Psoas muscle (tissue), 8 donors: ENCODE data around the gene TMEM17. TPM values are rescaled to one million over a fixed set of nuclear protein-coding genes. Genes with fewer than 3 reads are reported as not detected.

Experiments used
- ATAC-seq, 4 donors: fragments of 200-7000 bp; cut with Tn5 transposase; one replicate each; pipeline ENCODE4 v1.9.1; 2020; ENCODE audit warnings: moderate library complexity in 3 of 4, mild to moderate bottlenecking in 2 of 4
- DNase-seq, 2 donors: peaks; one replicate each; pipeline ENCODE4 v3.0.0-alpha.2; 2020
- H3K27ac ChIP-seq: fragments of 200-600 bp; one replicate; pipeline ENCODE4 v1.8.0; 2022
- H3K27me3 ChIP-seq, 3 donors: fragments of 200-600 bp in 1 of 3; one replicate each; pipeline versions ENCODE4 v1.6.1 to v1.8.0; 2013 to 2022; ENCODE audit warnings: low read length in 2 of 3, mild to moderate bottlenecking in 2 of 3, moderate library complexity in 1 of 3; ENCODE audit not compliant: insufficient read depth in 3 of 3
- H3K36me3 ChIP-seq, 2 donors: fragments of 200-600 bp in 1 of 2; one replicate each; pipeline versions ENCODE4 v1.6.1 to v1.8.0; 2013 to 2022; ENCODE audit warnings: low read depth in 1 of 2, mild to moderate bottlenecking in 1 of 2, moderate library complexity in 1 of 2; ENCODE audit not compliant: insufficient read depth in 1 of 2
- H3K4me1 ChIP-seq: fragments of 200-600 bp; one replicate; pipeline ENCODE4 v1.8.0; 2022
- H3K4me3 ChIP-seq: fragments of 200-600 bp; one replicate; pipeline ENCODE4 v1.8.0; 2022; ENCODE audit warnings: mild to moderate bottlenecking
- H3K9me3 ChIP-seq: fragments of 200-600 bp; one replicate; pipeline ENCODE4 v1.8.0; 2022
- WGBS, 3 donors: extraction: QIAGEN DNeasy Blood & Tissue Kit; methylation state at CpG; one replicate each; pipeline versions ENCODE4 v1.1.6 to v1.1.7; 2013; 5-methylcytosine and 5-hydroxymethylcytosine counted together
- intact Hi-C, 2 donors: fragments of 100-400 bp; cut with DNase I; formaldehyde crosslinking; loops; one replicate each; pipeline versions ENCODE4 v1.11.0 to v1.14.2; 2022
- polyA plus RNA-seq, 3 donors: library from polyadenylated mRNA; stranded (reverse); fragments of 200-250 nt; gene quantifications; one replicate each; pipeline ENCODE4 v1.2.3, GENCODE V29; 2013
- total RNA-seq, 4 donors: library from RNA; stranded (reverse); fragmentation: NEBNext Ultra II Directional in 2 of 4; extraction: Animal tissue kit (Norgen Biotek cat#: 25700) in 2 of 4; gene quantifications; one replicate each; pipeline versions ENCODE4 v1.2.1 to v1.2.4, GENCODE V29; 2021 to 2023
- TF ChIP-seq, protein P1 (sequence below): fragments of 200-600 bp; IDR thresholded peaks from one replicate; pipeline ENCODE4 v1.8.0; 2022; ENCODE audit warnings: antibody characterized with exemption
- donor health status: healthy with polysubstance abuse.
- donor health status: DM: no; HTN: no; CAD: no; lungs with moderate emphysema.
- donor health status: Bipolar disorder and iron deficiency.
- donor health status: healthy.
- donor health status: DM: yes; HTN: yes; CAD: no.
- donor health status: DM: no; HTN: no; CAD: no.
- donor health status: DM: no; HTN: no; CAD: no.
- donor health status: DM: yes; HTN: yes; CAD: no.

TMEM17 gene
- total and polyA plus RNA-seq, 7 donors: 0.44 to 1.1 (median 0.67) TPM

- H3K4me3 ChIP-seq: no peak overlapping the region
- TF ChIP-seq, protein P1, sequence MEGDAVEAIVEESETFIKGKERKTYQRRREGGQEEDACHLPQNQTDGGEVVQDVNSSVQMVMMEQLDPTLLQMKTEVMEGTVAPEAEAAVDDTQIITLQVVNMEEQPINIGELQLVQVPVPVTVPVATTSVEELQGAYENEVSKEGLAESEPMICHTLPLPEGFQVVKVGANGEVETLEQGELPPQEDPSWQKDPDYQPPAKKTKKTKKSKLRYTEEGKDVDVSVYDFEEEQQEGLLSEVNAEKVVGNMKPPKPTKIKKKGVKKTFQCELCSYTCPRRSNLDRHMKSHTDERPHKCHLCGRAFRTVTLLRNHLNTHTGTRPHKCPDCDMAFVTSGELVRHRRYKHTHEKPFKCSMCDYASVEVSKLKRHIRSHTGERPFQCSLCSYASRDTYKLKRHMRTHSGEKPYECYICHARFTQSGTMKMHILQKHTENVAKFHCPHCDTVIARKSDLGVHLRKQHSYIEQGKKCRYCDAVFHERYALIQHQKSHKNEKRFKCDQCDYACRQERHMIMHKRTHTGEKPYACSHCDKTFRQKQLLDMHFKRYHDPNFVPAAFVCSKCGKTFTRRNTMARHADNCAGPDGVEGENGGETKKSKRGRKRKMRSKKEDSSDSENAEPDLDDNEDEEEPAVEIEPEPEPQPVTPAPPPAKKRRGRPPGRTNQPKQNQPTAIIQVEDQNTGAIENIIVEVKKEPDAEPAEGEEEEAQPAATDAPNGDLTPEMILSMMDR: no peak
- H3K36me3 ChIP-seq: no peaks in the 10 kb centered on the region
- 75 to 90% (median 88%) methylated on average over 4 of the region's 4 CpGs for WGBS, 3 donors
- intact Hi-C loops: no loop called here
- no peaks in the 10 kb centered on the region for H3K27me3 ChIP-seq
- H3K9me3 ChIP-seq: no peaks in the 10 kb centered on the region
- ATAC-seq (no peak), DNase-seq (no peak)
- no peak overlapping the region for H3K27ac ChIP-seq
- H3K4me1 ChIP-seq: peaks cover 6% of the 10 kb centered on the region
Observed at GRCh38 chr2:62501794-62502500, 4.0 kb downstream of the TMEM17 start.

DNA sequence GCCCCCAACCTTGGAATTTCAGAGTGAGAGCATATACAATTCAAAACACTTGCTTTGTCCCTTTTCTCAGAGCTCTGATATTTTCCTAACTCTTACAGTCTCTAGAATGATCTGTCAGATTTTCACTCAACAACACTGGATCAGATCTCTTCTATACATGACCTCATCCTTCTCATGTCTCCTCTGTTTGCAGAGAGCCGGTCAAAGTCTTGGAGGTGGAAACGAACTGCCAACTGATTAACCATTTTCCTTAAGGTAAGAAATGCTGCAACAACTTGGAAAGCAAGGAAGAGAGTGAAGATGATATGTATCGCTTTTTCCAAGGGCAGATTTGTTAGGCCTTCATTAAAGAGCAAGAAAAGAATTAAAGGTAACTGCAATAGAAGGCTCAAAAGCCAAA, 4.9 kb downstream of the TMEM17 start:
- Histone ChIP-seq H3K27ac (no peak overlapping the region), H3K27me3 (no peaks in the 10 kb centered on the region), H3K9me3 (no peaks in the 10 kb centered on the region), H3K36me3 (no peaks in the 10 kb centered on the region), H3K4me3 (no peak overlapping the region), H3K4me1 (no peaks in the 10 kb centered on the region)
- intact Hi-C loops: no loop called here
- ATAC-seq (no peak), DNase-seq (no peak)
- TF ChIP-seq, protein P1: no peak
- WGBS, 3 donors: 86 to 92% (median 89%) methylated on average over 3 of the region's 3 CpGs

DNA sequence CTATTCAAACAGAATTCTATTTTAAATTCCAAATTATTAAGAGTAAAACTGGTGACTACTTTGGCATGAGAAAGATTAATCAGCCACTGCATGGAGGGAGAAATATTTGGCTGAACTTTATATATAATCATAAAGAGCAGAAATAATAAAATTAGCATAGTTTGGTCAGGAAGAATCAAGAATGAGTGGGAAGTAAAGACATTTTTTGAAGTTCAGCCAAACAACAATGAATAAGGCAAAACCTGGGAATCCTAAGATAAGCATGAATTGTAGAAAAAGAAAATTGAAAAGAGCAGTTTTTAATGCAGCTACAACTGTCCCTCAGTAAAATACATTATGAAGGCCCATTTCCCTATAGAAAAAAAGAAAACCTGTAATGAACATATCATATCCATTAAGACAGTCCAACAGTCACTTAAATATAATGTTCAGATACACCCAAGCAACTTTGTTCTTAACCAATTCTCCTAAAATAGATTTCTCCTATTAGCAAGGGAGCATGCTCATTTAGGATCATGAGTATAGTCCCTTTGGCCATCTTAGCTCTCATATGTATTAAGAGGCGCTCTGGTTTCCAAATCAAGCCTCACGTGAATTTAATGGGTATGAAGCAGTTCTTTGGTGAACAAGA, 6.5 kb downstream of the TMEM17 start:
- WGBS, 3 donors: 59 to 94% (median 94%) methylated on average over 2 of the region's 2 CpGs
- no peak for DNase-seq

DNA sequence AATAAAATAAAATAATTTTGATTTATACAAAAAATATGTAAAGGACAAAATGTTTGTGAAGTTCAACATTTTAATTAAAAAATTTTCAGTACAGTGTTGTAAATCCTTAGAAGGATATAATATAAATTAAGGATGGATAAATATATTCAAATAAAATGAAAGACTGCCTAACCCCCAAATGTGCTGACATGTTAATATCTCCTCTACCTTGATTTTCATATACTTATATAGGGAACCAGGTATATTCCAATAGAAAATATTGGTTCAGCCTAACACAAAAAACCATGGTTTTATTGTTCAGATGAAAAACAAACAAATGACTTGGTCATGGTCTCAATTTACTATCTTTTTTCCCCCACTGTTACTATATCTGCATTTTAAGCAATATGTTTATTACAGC, 7.3 kb downstream of the TMEM17 start:
- Histone ChIP-seq H3K36me3 (no peaks in the 10 kb centered on the region), H3K27me3 (no peaks in the 10 kb centered on the region), H3K9me3 (no peaks in the 10 kb centered on the region), H3K4me1 (no peaks in the 10 kb centered on the region), H3K27ac (no peak overlapping the region), H3K4me3 (no peak overlapping the region)
- DNase-seq: no peak
- no peak for ATAC-seq
- TF ChIP-seq, protein P1: no peak
- intact Hi-C loops: no loop called here

More for the DNA sequence above, 6.5 kb downstream of the TMEM17 start:
- H3K4me3 ChIP-seq: no peak overlapping the region
- no peaks in the 10 kb centered on the region for H3K36me3 ChIP-seq
- H3K4me1 ChIP-seq: no peaks in the 10 kb centered on the region
- ATAC-seq: no peak
- H3K27me3 ChIP-seq: no peaks in the 10 kb centered on the region
- no peak overlapping the region for H3K27ac ChIP-seq
- TF ChIP-seq, protein P1: no peak
- intact Hi-C loops: no loop called here
- H3K9me3 ChIP-seq: no peaks in the 10 kb centered on the region
